HG03432 (cell line): ENCODE data around the gene SCN4B.

Source experiments
- ATAC-seq: cut with Tn5 transposase; IDR thresholded peaks from one replicate; pipeline ENCODE4 v1.9.1; 2021; ENCODE audit warnings: mild to moderate bottlenecking, moderate library complexity; ENCODE audit not compliant: unreplicated experiment

SCN4B gene

GRCh38 chr11:118154641-118155040 lies 2.0 kb upstream of the SCN4B start:
- no peak for ATAC-seq

DNA sequence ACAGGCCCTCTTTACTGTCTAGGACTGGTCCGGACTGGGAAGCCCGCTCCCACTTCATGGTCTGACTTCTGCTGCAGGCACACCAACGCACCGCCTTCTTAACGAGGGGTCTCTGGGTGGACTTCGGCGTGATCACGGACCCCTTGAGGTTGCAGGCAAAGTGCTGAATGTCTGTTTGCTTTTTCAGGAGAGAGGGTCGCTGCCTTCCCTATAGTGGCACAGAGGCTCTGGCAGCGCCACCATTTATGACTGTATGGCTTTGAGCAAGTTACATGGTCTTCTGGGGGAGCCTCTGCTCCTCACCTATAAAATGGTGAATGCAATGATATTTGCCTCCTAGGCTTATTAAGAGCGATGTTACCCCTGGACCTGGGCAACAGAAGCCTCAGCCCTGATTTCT lies 1.4 kb upstream of the SCN4B start:
- ATAC-seq, result no peak

- no peak for ATAC-seq
Observed at GRCh38 chr11:118153516-118153915, 893 bp upstream of the SCN4B start.

- ATAC-seq, result no peak
Observed at GRCh38 chr11:118152020-118152551, 537 bp downstream of the SCN4B start.

DNA sequence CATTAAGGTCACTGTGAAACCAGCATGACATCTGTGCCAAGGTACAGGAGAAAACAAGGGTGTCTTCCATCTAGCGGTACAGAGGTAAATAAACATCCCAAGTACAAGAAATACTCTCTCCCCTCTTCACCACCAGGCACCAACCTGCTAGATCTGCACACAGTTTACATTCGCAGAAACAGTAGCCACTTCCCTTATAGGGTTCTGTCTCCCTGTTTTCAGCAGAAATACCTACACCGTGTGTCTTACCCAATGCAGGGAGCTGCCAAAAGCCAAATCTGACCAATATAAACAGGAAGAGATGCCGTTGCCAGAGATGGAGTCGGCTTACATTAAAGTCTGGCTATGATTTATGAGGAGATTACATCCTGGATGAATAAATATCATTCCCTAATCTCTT lies 1.2 kb downstream of the SCN4B start:
- ATAC-seq, result no peak

DNA sequence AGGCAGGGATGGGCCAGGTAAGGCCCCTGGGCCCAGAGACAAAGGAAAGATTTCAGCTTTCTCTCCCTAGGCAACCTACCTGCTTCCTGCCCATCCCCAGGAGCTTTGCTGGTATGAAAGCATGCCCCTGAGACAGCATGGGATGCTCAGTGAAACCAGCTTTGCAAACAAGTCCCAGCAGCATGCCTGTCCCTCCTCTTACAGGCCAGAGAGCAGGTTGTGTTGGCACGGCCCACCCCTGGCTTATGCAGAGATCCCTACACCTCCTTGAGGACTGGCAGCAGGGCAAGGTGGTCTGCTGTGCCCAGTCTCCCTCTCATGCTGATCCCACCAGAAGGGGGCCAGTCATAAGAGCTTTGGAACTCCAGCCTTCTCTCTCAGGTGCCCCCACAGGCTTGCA lies 3.1 kb downstream of the SCN4B start:
- ATAC-seq, result no peak

DNA sequence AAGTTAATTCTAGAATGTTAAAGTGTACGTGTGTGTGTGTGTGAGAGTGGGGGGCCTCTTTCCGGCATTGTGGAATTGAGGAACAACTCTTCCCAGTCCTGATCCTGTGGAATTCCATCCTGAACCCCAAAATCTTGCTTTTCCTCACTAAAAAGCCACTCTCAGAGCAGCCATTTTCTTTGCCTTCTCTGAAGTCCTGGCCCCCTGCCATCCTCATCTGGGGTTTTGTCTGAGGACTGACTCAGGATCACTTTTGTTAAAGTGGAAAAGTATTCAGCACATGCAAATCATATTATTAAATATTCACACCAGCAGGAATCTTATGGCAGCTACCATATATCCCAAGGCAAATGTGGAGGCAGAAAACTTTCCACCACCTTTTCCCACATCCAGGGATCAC lies 3.8 kb downstream of the SCN4B start:
- no peak for ATAC-seq

DNA sequence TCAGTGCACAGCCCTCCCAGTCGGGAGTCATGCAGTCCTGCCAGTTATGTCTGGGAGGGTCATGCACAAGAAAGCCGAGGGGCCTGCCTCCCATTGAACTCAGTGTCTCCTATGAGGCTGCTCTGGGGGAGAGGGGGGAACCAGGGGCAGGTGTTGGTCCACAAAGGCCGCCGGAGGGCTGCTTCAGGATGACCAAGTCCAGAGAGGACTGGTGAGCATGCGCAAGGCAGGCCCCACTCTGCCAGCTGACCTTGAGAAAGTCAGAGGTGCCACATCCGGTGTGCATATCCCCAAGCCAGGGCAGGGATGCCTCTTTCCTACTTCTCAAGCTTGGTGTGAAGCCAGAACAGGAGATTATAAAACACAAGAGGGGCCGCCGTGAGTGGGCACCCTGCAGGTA lies 4.4 kb downstream of the SCN4B start:
- no peak for ATAC-seq

- no peak for ATAC-seq
Observed at GRCh38 chr11:118147502-118147901, 5.1 kb downstream of the SCN4B start.

DNA sequence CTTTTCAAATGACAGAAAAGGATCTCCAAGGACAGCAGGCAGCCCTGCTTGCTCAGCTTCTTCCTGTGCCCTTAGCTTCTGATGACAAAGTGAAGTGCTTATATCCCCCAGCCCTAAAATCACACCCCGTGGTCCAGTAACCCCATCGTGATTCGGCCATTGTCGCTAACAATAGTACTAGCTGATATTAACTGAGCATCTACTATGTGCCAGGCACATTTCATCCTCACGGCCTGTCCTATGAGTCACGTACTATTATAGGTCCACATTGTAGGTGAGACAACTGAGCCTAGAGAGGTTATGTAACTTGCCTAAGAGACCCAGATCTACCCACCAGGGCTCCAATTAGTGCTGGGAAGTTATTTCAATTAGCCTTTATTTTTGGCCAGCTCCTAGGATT lies 6.1 kb downstream of the SCN4B start:
- no peak for ATAC-seq

GRCh38 chr11:118145285-118146227 lies 7.1 kb downstream of the SCN4B start:
- peak; percentile 85 for ATAC-seq

DNA sequence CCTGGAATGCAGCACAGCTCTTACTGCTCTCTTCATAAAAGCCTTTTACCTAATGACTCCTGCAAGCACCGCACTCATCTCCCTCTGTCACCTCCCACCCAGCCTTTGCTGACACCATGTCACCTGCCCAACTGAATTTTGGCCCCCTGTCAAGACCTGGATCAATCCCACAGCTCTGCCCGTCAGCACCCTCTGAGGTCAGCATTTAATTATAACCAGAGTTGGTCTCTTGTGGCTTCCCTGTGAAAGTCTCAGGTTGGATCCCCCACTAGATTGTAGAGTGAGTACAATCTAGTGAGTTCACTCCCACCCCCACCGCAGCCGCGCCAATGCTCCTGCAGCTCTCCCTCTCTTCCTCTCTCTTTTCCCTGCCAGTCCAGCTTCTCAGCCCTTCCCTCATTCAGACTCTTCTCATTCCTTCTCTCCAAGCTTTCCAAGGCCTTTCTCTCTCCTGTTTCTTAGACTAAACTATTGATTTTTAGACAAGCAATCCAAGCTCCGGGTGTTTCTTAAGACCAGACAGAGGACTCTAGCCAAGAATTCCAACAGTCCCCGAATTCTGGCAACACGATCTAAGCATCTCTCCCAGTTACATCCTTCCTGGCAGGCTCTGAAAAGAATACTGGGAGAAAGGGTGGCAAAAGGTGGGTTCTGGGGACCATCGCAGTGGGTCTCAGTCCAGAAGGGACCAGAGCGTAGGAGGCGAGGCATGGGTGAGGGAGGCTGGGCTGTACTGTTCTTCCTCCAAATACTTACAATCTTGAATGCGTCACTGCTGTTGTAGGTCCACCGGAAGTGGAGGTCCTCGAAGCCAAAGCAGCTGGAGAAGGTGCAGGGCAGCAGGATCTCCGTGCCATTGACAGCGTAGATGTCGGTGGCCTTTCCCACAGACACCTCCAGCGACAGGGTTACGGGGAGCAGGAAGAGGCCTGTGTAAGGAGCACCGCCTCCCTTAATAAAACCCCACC lies 8.0 kb downstream of the SCN4B start:
- no peak for ATAC-seq

- ATAC-seq, result no peak
Observed at GRCh38 chr11:118143661-118144185, 8.9 kb downstream of the SCN4B start.

- ATAC-seq, result no peak
Observed at GRCh38 chr11:118142809-118143208, 9.8 kb downstream of the SCN4B start.

DNA sequence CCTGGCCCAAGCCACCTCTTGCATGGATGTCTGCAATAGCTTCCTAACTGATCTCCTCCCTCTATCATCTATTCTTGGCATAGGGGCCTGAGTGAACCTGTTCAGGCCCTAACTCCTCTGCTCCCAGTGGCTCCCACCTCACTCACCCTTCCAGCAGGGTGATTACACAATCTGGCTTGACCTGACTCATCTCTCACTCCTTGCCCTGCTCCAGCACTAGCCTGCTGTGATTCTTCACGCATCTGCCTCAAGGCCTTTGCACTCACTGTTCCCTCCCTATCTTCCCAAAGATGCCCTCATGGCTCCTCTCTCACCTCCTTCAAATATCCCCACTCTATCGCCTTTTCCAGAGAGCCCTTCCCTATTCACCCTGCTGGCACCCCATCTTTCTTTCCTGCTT lies 10.5 kb downstream of the SCN4B start:
- no peak for ATAC-seq

DNA sequence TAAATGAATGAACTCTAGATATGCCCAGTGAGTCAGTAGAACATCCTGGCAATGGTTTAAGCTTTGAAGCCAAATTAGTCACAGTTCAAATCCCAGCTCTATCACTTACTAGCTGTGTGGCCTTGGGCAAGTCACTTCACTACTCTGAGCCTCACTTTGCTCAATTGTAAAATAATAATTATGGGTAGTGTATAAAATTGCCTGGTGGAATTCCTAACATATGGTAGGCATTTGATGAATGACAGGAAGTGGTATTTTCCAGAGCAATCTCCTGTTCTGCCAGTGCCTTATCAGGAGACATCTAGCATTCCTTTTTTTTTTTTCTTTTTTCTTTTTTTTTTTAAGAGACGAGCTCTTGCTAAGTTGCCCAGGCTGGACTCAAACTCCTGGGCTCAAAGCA lies 13.0 kb downstream of the SCN4B start:
- ATAC-seq, result no peak

DNA sequence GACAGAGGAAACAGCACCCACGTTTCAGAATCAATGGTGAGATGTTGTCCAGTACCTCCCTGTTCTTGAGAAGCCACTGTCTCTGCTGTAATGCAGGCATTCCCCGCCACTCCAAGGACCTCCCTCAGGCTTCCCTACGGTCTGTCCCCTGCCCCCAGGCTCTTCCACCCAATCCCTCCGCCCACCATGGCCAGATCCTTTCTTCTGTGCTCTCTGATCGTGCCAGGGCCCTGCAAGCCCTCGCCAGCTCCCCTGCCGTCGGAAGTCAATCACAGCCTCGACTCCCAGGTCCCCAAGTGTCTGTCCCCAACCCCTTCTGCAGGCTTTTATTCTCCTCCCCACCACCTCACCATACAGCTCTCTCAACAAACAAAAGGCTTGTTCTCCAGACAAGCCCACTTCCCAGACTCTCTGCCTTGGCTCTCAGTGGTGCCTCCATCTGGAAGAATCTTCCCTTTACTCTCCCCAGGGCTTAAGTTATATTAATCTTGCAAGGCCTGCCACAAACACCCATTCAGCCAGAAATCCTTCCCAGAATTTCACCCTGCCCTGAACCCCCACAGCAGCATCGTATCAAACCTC lies 13.7 kb downstream of the SCN4B start:
- ATAC-seq, result no peak

DNA sequence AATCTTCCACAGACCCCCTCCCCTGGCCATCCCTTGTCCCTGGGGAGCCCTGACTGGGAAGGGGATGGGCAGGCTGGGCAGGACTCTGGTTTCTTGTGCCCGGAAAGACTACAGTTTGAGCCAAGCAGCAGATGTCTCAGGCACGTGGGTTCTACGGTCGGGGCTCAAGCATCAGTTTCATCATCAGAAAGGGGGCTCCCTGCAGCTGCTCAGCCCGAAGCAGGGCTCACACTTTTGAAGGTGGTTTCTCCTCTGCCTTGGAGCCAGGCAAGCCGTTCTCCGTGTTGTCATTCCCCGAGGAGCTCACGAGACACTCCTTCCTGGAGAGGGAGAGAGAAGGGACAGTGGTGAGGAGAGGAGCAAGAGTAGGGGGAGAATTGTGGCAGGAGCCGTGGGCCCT lies 15.8 kb downstream of the SCN4B start:
- no peak for ATAC-seq

- no peak for ATAC-seq
Observed at GRCh38 chr11:118136341-118136740, 16.3 kb downstream of the SCN4B start.

GRCh38 chr11:118135796-118136165 lies 16.8 kb downstream of the SCN4B start:
- ATAC-seq, result no peak
